ENCODE results near the gene DOCK9. TPM values are rescaled to one million over a fixed set of nuclear protein-coding genes. Genes with fewer than 3 reads are reported as not detected.

Gene DOCK9
- polyA plus RNA-seq, 1 donor (not counting 4 experiments of a cell fraction or from before 2014, with no cell fraction given) = 110 TPM

GRCh38 chr13:98772794-98773452 is 204.9 kb downstream of the DOCK9 start:
- Histone ChIP-seq H3K4me3 (ENCODE audit: control insufficient read depth in 2 of 3, extremely low read depth in 1 of 3, insufficient read depth in 2 of 3, low read depth in 1 of 3, low read length in 3 of 3) (no peak overlapping the region), H3K4me2 (ENCODE audit: control insufficient read depth, extremely low read depth, insufficient read depth, low read depth, low read length) (no peak overlapping the region), H3K79me2 (ENCODE audit: control insufficient read depth, insufficient read depth, low read length) (no peaks in the 10 kb centered on the region), H3K27me3 (ENCODE audit: control insufficient read depth, extremely low read depth, insufficient read depth, low read length) (no peaks in the 10 kb centered on the region), H4K20me1 (ENCODE audit: control insufficient read depth, extremely low read depth, insufficient read depth, low read length) (no peaks in the 10 kb centered on the region), H2AFZ (ENCODE audit: control insufficient read depth, low read length) (no peak overlapping the region), H3K36me3 (ENCODE audit: control insufficient read depth in 2 of 2, extremely low read depth in 1 of 2, insufficient read depth in 2 of 2, low read length in 2 of 2) (no peaks in the 10 kb centered on the region), H3K9ac (ENCODE audit: control insufficient read depth, extremely low read depth, insufficient read depth, low read length) (no peak overlapping the region), H3K9me1 (ENCODE audit: control insufficient read depth, extremely low read depth, insufficient read depth, low read length) (no peaks in the 10 kb centered on the region), H3K27ac (ENCODE audit: control insufficient read depth, insufficient read depth, low read length) (no peak overlapping the region), H3K4me1 (ENCODE audit: control insufficient read depth, extremely low read depth, insufficient read depth, low read length) (peaks cover 4% of the 10 kb centered on the region), H3K9me3 (ENCODE audit: control insufficient read depth, low read depth, low read length) (no peaks in the 10 kb centered on the region)
- DNase-seq (ENCODE audit: low read depth, low spot score) = no peak
- FAIRE-seq = no peak
- dilution Hi-C loops (cut with MboI; ENCODE audit: extremely low pct_ligation_motif_present, low sequenced_read_pairs) = no loop called here
- TF ChIP-seq CTCF (optimal IDR thresholded peaks at IDR 0.05 in 1 of 3, IDR thresholded peaks at IDR 0.05 in 1 of 3, conservative IDR thresholded peaks at IDR 0.05 in 1 of 3; ENCODE audit: extremely low read depth in 1 of 3, insufficient read depth in 2 of 3, low read length in 3 of 3) = no peak
- TF ChIP-seq EZH2 (IDR thresholded peaks at IDR 0.05; ENCODE audit: low read length) = no peak

- Histone ChIP-seq H3K4me3 (ENCODE audit: control insufficient read depth in 2 of 3, extremely low read depth in 1 of 3, insufficient read depth in 2 of 3, low read depth in 1 of 3, low read length in 3 of 3) (no peak overlapping the region), H3K9me3 (ENCODE audit: control insufficient read depth, low read depth, low read length) (no peaks in the 10 kb centered on the region), H3K9ac (ENCODE audit: control insufficient read depth, extremely low read depth, insufficient read depth, low read length) (no peak overlapping the region), H3K27me3 (ENCODE audit: control insufficient read depth, extremely low read depth, insufficient read depth, low read length) (no peaks in the 10 kb centered on the region), H3K36me3 (ENCODE audit: control insufficient read depth in 2 of 2, extremely low read depth in 1 of 2, insufficient read depth in 2 of 2, low read length in 2 of 2) (no peaks in the 10 kb centered on the region), H3K9me1 (ENCODE audit: control insufficient read depth, extremely low read depth, insufficient read depth, low read length) (no peaks in the 10 kb centered on the region), H3K79me2 (ENCODE audit: control insufficient read depth, insufficient read depth, low read length) (no peaks in the 10 kb centered on the region), H3K4me1 (ENCODE audit: control insufficient read depth, extremely low read depth, insufficient read depth, low read length) (peaks cover 4% of the 10 kb centered on the region), H2AFZ (ENCODE audit: control insufficient read depth, low read length) (no peak overlapping the region), H4K20me1 (ENCODE audit: control insufficient read depth, extremely low read depth, insufficient read depth, low read length) (no peaks in the 10 kb centered on the region), H3K4me2 (ENCODE audit: control insufficient read depth, extremely low read depth, insufficient read depth, low read depth, low read length) (no peak overlapping the region), H3K27ac (ENCODE audit: control insufficient read depth, insufficient read depth, low read length) (no peak overlapping the region)
- dilution Hi-C loops (cut with MboI; ENCODE audit: extremely low pct_ligation_motif_present, low sequenced_read_pairs) = no loop called here
- FAIRE-seq (no peak), DNase-seq (ENCODE audit: low read depth, low spot score) (no peak)
- TF ChIP-seq EZH2 (IDR thresholded peaks at IDR 0.05; ENCODE audit: low read length) = no peak
- TF ChIP-seq CTCF (optimal IDR thresholded peaks at IDR 0.05 in 1 of 3, IDR thresholded peaks at IDR 0.05 in 1 of 3, conservative IDR thresholded peaks at IDR 0.05 in 1 of 3; ENCODE audit: extremely low read depth in 1 of 3, insufficient read depth in 2 of 3, low read length in 3 of 3) = no peak
These were observed 205.8 kb downstream of the DOCK9 start for GRCh38 chr13:98771838-98772611.

All from keratinocyte (primary cell).